MM.1S (cell line): ENCODE results near the gene CPN2.

Experiments used
- DNase-seq: peaks from one replicate; pipeline ENCODE4 v3.0.0-alpha.2; 2015
- H2AFZ ChIP-seq: fragments of 300-600 bp; sonication (generic); 2 replicates; pipeline ENCODE4 v1.6.0; 2016; ENCODE audit warnings: antibody characterized with exemption, low read length
- H3F3A ChIP-seq: fragments of 300-600 bp; sonication (generic); 2 replicates; pipeline ENCODE4 v1.6.1; 2016; ENCODE audit warnings: mild to moderate bottlenecking, antibody characterized with exemption, low read length, moderate library complexity, mixed read lengths; ENCODE audit not compliant: insufficient read depth
- H3K27ac ChIP-seq: fragments of 300-600 bp; sonication (generic); 2 replicates; pipeline ENCODE4 v1.5.1; 2016; ENCODE audit warnings: mild to moderate bottlenecking, low read length
- H3K27me3 ChIP-seq: fragments of 300-600 bp; sonication (generic); replicated peaks from 2 replicates; pipeline ENCODE4 v1.6.0; 2016; ENCODE audit warnings: low read length; ENCODE audit not compliant: insufficient read depth
- H3K36me3 ChIP-seq: fragments of 300-600 bp; sonication (generic); replicated peaks from 2 replicates; pipeline ENCODE4 v1.6.1; 2016; ENCODE audit warnings: mild to moderate bottlenecking, low read length, mixed read lengths; ENCODE audit not compliant: insufficient read depth
- H3K4me1 ChIP-seq: fragments of 300-600 bp; sonication (generic); 2 replicates; pipeline ENCODE4 v1.6.1; 2016; ENCODE audit warnings: low read length, mixed read lengths
- H3K4me2 ChIP-seq: fragments of 300-600 bp; sonication (generic); 2 replicates; pipeline ENCODE4 v1.6.0; 2016; ENCODE audit warnings: low read depth, low read length
- H3K4me3 ChIP-seq: fragments of 300-600 bp; sonication (generic); 2 replicates; pipeline ENCODE4 v1.5.1; 2016; ENCODE audit warnings: low read length, mixed read lengths
- H3K79me2 ChIP-seq: fragments of 300-600 bp; sonication (generic); 2 replicates; pipeline ENCODE4 v1.6.1; 2016; ENCODE audit warnings: mixed run types, low read length, mixed read lengths
- H3K9ac ChIP-seq: fragments of 300-600 bp; sonication (generic); 2 replicates; pipeline ENCODE4 v1.6.1; 2016; ENCODE audit warnings: low read length, mixed read lengths
- H3K9me2 ChIP-seq: fragments of 300-600 bp; sonication (generic); replicated peaks from 2 replicates; pipeline ENCODE4 v1.6.1; 2016; ENCODE audit warnings: mild to moderate bottlenecking, low read length, mixed read lengths; ENCODE audit not compliant: insufficient read depth
- H3K9me3 ChIP-seq: fragments of 300-600 bp; sonication (generic); replicated peaks from 2 replicates; pipeline ENCODE4 v1.6.1; 2016; ENCODE audit warnings: mild to moderate bottlenecking, low read length, mixed read lengths; ENCODE audit not compliant: insufficient read depth
- H4K20me1 ChIP-seq: fragments of 300-600 bp; sonication (generic); 2 replicates; pipeline ENCODE4 v1.6.1; 2016; ENCODE audit warnings: mild to moderate bottlenecking, low read length, moderate library complexity, mixed read lengths; ENCODE audit not compliant: insufficient read depth
- CTCF ChIP-seq: fragments of 300-600 bp; sonication (generic); IDR thresholded peaks from 2 replicates; pipeline ENCODE4 v1.5.1; 2016; ENCODE audit warnings: antibody characterized with exemption, low read length, mixed read lengths
- EZH2 ChIP-seq: fragments of 300-600 bp; sonication (generic); optimal IDR thresholded peaks from 2 replicates; pipeline ENCODE3; 2017; ENCODE audit warnings: low read depth, mild to moderate bottlenecking, antibody characterized with exemption, low read length, mixed read lengths
- EZH2phosphoT487 ChIP-seq: fragments of 300-600 bp; sonication (generic); IDR thresholded peaks from 2 replicates; pipeline ENCODE4 v1.6.1; 2018; ENCODE audit warnings: antibody characterized with exemption, low read length

Gene CPN2

GRCh38 chr3:194382892-194383223, 31.7 kb upstream of the CPN2 start:
- H3K9ac ChIP-seq: no peak overlapping the region

GRCh38 chr3:194382196-194382891, 31.2 kb upstream of the CPN2 start:
- H3K79me2 ChIP-seq: no peaks in the 10 kb centered on the region
- H4K20me1 ChIP-seq: no peaks in the 10 kb centered on the region
- TF ChIP-seq EZH2phosphoT487 (no peak), CTCF (no peak), EZH2 (no peak)
- no peaks in the 10 kb centered on the region for H3K36me3 ChIP-seq
- H3K27me3 ChIP-seq: peaks cover 45% of the 10 kb centered on the region
- H3K9me2 ChIP-seq: no peaks in the 10 kb centered on the region
- H3K9ac ChIP-seq: no peak overlapping the region
- no peak overlapping the region for H3K4me3 ChIP-seq
- no peaks in the 10 kb centered on the region for H3K4me1 ChIP-seq
- H2AFZ ChIP-seq: no peak overlapping the region
- no peak overlapping the region for H3K4me2 ChIP-seq
- H3K9me3 ChIP-seq: no peaks in the 10 kb centered on the region
- DNase-seq: no peak
- H3K27ac ChIP-seq: no peak overlapping the region
- no peaks in the 10 kb centered on the region for H3F3A ChIP-seq

More at GRCh38 chr3:194382892-194383223, 31.7 kb upstream of the CPN2 start:
- TF ChIP-seq EZH2: no peak
- no peak for TF ChIP-seq EZH2phosphoT487
- Histone ChIP-seq H3K27ac (no peak overlapping the region), H3F3A (no peaks in the 10 kb centered on the region), H3K36me3 (no peaks in the 10 kb centered on the region), H3K27me3 (peaks cover 45% of the 10 kb centered on the region), H3K4me3 (no peak overlapping the region), H3K9me2 (no peaks in the 10 kb centered on the region), H3K4me1 (no peaks in the 10 kb centered on the region), H3K79me2 (no peaks in the 10 kb centered on the region), H4K20me1 (no peaks in the 10 kb centered on the region), H2AFZ (no peak overlapping the region), H3K4me2 (no peak overlapping the region), H3K9me3 (no peaks in the 10 kb centered on the region)
- DNase-seq: no peak

- H2AFZ ChIP-seq: no peak overlapping the region
- no peaks in the 10 kb centered on the region for H3K36me3 ChIP-seq
- no peaks in the 10 kb centered on the region for H3K9me2 ChIP-seq
- no peak overlapping the region for H3K27ac ChIP-seq
- no peak overlapping the region for H3K9ac ChIP-seq
- no peaks in the 10 kb centered on the region for H3K4me1 ChIP-seq
- no peaks in the 10 kb centered on the region for H3K79me2 ChIP-seq
- H3K27me3 ChIP-seq: peaks cover 45% of the 10 kb centered on the region
- no peaks in the 10 kb centered on the region for H3F3A ChIP-seq
- DNase-seq: no peak
- H4K20me1 ChIP-seq: no peaks in the 10 kb centered on the region
- H3K9me3 ChIP-seq: no peaks in the 10 kb centered on the region
- no peak overlapping the region for H3K4me3 ChIP-seq
- TF ChIP-seq EZH2 (no peak), CTCF (no peak), EZH2phosphoT487 (no peak)
- no peak overlapping the region for H3K4me2 ChIP-seq
These were observed 30.3 kb upstream of the CPN2 start for GRCh38 chr3:194381460-194381875.

- TF ChIP-seq CTCF (no peak), EZH2 (no peak), EZH2phosphoT487 (no peak)
- no peak overlapping the region for H3K9ac ChIP-seq
- H3K36me3 ChIP-seq: no peaks in the 10 kb centered on the region
- no peaks in the 10 kb centered on the region for H3K9me3 ChIP-seq
- no peak overlapping the region for H2AFZ ChIP-seq
- peaks cover 45% of the 10 kb centered on the region for H3K27me3 ChIP-seq
- no peaks in the 10 kb centered on the region for H3K4me1 ChIP-seq
- H3K79me2 ChIP-seq: no peaks in the 10 kb centered on the region
- no peak overlapping the region for H3K27ac ChIP-seq
- no peaks in the 10 kb centered on the region for H4K20me1 ChIP-seq
- H3K9me2 ChIP-seq: no peaks in the 10 kb centered on the region
- H3K4me2 ChIP-seq: no peak overlapping the region
- DNase-seq: no peak
- H3K4me3 ChIP-seq: no peak overlapping the region
- no peaks in the 10 kb centered on the region for H3F3A ChIP-seq
These were observed 29.2 kb upstream of the CPN2 start for GRCh38 chr3:194380326-194380725.
